SIG-M5 treated with dmso at 0.1 percent for 504 hours (cell line): ENCODE results near the gene FBXO38.
A peak's percentile ranks its signal among the peaks of the same experiment; 100 is the strongest.

Experiments used
- DNase-seq: peaks from one replicate; lab custom pipeline; 2025; ENCODE audit not compliant: unreplicated experiment; lab: John Stamatoyannopoulos, UW

Gene FBXO38

DNA sequence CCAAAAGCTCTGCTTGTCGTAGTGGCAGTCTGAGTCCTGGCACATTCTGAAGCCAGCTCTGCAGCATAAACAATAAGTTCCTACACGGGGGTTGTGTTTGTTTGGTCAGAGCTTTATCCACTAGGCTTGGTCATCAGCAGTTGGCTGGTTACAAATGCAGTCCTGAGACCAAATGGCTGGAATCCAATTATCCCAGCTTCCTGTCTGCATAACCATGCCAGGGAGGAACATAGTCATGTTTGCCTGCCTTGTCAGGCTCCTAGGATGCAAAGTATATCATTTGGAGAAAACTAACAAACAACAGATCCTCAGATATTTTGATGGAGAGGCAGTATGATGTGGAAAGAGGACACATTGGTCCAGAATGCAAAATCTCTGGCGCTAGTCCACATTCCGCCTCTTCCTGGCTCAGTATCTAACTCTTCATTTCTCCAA is 85.8 kb downstream of the FBXO38 start:
- DNase-seq = no peak

DNA sequence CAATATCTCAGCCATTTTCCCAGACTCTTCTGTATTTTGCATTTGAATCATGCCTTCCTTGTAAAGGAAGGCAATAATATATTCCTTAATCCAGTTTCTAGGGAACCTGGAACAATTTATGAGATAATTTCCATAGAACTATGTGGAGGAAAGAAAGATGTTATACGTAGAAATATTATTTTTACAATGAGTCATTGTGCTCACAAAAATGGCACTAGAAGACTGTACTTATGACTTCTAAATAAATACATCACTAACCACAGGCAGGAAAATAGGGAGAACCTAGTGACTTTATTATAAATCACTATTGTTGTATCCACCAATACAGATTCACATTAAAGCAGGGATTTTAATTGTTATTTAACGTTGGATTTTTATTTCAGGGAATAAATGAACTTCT is 87.6 kb downstream of the FBXO38 start:
- DNase-seq = no peak

DNA sequence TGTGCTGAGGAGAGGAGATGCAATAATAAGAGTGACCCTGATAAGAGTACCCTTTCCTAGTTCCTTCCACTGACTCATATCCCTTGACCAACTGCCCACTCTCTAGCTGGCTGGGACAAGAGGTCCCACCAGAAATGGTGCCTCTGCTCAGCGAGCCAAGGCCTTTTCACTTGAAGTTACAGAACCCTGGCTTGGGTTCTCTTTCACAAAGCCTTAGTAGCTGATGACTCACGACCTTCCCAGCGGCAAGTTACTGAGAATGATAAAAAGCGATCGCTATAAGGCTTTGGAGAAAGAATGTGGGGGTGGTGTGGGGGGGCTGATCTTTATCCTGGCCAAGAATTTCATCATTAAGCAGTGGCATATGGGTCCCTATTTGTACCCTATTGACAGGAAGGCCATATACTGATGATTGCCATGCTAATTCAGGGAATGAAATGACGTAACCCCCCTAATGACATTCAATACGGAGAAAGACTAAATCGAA is 90.3 kb downstream of the FBXO38 start:
- no peak for DNase-seq

DNA sequence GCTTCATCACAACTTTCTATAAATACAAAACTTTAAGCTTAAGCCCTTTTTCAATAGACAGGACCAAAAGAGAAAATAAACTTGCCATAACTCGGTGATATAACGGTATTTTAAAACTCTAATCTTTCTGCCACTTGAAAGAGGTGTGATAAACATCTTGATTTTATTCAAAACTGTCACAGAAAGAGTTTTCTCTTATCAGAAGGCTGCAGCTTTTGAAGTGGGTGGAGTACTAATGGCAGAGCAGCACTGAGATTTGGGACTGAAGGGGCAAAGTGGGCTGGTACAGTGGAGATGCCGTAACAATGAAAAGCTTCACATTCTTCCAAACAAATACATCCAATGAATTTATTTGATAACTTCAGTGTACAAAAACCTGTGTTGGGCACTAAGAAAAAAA is 92.5 kb downstream of the FBXO38 start:
- no peak for DNase-seq

DNA sequence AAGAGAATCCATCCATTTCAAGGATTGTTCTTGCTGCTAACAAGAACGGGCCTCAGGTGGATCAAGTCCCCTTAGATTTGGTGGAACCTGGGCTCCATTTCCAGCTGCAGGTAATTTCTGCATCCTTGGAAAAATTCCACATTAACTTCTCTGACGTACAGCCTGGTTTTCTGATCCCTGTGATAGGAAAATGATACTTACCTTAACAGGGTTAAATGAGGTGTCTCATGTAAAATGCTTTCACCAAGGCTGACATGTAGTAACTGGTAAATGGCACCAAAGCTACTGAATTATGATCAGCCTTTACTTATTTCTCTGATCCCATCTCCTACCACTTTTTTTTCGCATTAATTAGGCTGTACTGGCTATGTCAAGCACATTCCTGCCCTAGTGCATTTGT is 93.7 kb downstream of the FBXO38 start:
- no peak for DNase-seq

DNA sequence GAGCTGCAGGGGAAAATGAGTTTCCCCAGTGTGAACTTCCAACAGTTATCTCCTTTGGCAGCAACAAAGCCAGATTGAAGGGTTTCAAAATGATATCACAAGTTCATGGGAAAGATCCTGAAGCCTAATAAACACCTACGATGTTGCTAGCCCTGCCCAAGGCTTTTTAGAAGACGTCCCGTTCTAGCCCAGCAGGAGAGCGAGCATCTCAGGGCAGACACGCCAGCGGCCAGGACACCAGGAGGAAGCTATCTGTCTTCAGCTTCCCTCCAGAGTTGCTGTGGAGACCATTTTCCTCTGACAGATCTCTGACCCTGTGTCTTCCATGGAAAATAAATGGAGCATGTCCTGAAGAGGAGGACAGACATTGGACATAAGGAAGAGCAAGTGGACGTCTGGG is 98.4 kb downstream of the FBXO38 start:
- DNase-seq = no peak

DNA sequence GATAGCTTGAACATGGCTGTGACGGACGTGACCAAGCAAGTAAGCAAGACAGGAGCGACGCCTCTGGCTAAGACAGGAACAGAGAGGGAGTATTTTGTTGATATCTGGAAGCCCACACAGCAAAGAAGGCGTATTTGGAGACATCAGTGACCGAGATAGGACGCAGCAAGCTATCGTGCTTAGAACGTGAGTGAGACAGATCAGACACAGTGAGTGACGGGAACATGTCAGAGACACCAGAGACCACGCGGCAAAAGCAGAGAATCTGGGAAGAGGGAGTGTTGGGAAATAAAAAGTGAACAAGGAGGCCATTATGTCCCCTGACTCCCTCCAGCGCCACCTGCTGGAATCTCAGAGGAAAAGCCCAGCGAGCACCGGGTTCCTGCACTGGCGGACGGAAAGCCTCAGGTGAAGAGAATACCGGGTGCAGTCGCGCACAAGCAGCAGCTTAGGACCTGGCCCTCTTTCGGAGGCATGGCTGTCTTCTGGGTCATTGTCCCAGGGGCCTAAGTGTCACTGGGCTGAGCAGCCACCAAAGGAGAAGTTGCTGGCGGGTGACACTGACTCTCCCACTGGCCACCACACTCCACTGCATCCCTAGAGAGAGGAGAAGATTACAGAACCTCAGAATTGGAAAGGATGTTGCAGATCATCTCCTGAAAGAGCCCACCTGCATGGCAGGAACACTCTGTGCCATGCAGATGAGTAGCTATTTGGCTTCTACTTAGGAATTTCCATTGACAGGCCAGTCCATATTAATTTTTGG is 99.1 kb downstream of the FBXO38 start:
- peak; percentile 51 for DNase-seq

DNA sequence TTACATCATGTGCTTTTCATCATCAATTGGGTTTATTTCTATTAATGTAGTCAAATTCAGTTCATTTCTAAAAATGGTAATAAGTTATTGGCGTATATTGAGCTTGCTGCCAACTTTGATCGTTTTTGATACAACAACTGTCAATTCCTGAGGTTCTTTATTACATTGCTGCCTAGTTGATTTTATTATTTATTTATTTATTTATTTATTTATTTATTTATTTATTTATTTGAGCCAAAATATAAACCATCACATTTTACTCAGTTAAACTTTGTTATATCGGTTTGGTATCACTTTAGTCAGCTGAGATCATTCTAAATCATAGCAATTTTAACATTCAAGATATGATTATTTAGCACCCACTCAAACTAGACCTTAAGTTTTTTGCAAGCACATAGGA is 100.0 kb downstream of the FBXO38 start:
- DNase-seq = no peak

DNA sequence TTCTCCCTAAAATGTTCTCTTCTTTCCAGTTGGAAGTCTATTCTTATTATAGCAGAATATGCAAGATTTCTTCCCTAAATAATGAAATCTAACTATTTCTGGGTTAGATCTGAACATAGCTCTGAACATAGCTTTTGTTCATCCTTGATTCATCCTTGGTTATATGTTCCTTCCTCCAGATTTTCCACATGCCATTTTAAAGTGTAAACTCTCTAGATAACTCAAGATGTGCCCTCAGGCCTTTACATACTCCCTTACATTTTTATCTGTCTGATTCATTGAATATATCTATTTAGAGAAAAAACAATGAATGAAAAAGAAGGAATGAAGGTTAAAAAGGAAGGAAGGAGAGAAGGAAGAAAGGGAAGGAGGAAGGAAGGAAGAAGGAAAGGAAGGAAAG is 100.9 kb downstream of the FBXO38 start:
- no peak for DNase-seq

DNA sequence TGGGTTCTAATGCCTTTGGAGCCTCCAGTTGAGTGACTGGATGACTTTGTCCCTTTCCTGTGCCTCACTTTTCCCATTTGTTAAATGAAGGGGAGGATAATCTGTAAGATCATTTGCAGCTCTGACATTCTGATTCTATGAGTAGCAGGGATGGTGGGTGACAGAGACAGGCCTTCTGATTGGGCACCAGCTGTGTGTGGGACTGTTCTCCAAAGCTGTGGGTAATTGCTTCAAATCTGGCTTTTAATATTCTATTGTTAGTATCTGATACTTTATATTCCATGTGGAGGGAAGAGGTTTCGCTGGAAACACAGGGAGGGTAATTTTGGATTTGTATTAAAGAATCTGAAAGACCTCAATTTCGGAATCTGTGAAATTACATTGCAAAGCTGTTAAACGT is 102.7 kb downstream of the FBXO38 start:
- DNase-seq = no peak

DNA sequence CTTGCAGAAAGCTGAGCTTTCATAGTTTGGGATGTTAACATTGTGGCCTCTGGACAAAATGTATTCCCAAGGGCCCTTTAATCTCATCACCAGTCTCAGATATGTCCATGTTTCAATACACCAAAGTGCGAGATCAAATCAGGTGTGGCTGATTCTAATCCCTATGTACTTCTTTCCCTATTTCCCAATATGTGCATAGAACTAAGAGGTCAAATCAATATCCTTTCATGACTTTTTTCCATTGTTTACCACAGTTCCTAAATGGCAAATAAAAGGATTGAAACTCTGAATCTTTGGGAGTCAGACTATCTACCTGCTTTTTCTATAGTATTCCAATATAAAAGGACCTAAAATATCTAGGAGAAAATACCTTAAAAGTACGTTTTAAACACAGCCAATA is 105.0 kb downstream of the FBXO38 start:
- DNase-seq = no peak

DNA sequence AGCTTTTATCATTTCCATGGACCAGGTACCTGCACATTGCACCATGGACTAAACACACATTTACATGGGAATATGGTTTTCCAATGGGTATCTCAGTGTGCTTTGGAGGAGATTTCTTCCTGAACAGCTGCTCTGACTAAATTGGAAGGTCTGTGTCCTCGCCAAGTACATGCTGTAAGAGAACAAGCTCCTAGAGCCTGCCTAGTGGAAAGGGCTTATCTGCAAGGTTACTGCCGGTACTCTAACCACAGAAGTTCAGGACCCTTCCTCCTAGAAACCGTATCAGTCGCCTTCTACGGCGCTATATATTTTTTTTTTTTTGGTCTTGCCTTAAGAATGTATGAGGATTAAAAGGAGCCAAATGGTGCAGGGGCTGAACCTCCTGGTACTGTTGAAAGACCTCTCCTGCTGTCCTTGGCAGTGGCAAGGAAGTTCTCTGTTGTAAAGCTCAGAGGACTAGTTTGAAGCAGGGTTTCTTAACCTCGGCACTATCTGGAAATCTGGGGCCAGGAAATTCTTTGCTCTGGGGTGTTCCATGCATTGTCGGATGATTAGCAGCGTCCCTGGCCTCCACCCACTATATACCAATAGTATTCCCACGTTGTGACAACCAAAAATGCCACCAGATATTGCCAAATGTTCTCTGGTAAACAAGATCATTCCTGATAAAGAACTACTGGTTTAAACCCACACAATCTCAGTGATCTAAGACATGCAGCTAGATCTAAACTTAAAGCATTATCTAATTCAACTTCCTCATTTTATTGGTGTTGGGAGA is 107.4 kb downstream of the FBXO38 start:
- no peak for DNase-seq

DNA sequence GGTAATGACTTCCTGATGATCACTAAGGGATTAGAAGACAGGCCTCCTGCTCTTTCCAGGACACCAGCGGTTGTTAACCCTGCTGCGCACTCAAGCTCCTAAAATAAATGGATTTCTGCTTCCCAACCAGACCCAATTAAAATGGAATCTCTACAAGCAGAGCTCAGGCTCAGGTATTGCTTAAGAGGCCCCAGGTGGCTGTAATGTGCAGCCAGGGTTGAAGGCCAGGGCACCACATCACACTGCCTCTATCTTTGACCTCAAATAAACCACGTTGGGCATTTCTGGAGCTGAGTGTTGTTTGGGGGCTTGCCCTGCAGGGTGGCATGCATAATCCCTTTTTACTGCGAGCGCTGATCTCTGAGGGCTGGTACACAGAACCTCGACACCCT is 108.0 kb downstream of the FBXO38 start:
- DNase-seq = no peak

DNA sequence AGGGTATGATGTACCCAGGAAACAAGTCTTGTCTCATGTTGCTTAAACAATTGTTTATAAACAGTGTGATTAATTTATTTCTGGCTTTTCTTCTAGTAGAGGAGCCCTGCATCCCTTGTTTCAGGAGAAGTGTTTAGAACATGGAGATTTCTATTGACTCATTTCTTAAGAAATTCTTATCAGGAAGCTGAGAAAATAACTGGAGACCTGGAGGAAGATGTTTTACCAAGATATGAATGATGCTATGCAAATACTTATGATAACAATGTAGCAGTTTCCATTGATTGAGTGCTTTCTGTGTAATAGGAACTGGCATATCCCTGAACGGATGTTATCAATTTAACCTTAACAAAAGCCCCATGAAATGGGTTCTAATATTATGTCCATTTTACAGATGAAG is 108.6 kb downstream of the FBXO38 start:
- DNase-seq = no peak
